HT-29 (cell line): ENCODE results near the gene PPP3R2. TPM values are rescaled to one million over a fixed set of nuclear protein-coding genes. Genes with fewer than 3 reads are reported as not detected.
"Not testable (repeated sequence)": the region's sequence is repeated elsewhere in the genome, so short reads cannot be mapped to it uniquely, and the experiment has no call there.

Experiments used
- DNase-seq: peaks from one replicate; pipeline ENCODE4 v3.0.0-alpha.2; 2015; ENCODE audit warnings: low spot score
- total RNA-seq: library from RNA; depleted of rRNA; stranded (reverse); fragments of >200 nt; shearing (Covaris generic); gene quantifications from 2 replicates; pipeline ENCODE4 v1.2.3, GENCODE V29; 2014

Gene PPP3R2
- total RNA-seq, 1 experiment from 2014 or later: not detected

GRCh38 chr9:101590074-101590473 lies 4.7 kb downstream of the PPP3R2 start:
- not testable (repeated sequence) for DNase-seq

GRCh38 chr9:101587332-101588043 lies 7.3 kb downstream of the PPP3R2 start:
- DNase-seq: no peak

GRCh38 chr9:101586651-101587050 lies 8.1 kb downstream of the PPP3R2 start:
- no peak for DNase-seq

- no peak for DNase-seq
These were observed 9.0 kb downstream of the PPP3R2 start for GRCh38 chr9:101585740-101586139.

GRCh38 chr9:101582553-101582952 lies 12.2 kb downstream of the PPP3R2 start:
- DNase-seq: no peak

- no peak for DNase-seq
These were observed 14.8 kb downstream of the PPP3R2 start for GRCh38 chr9:101579711-101580545.

GRCh38 chr9:101578378-101578777 lies 16.4 kb downstream of the PPP3R2 start:
- no peak for DNase-seq

- no peak for DNase-seq
These were observed 19.9 kb downstream of the PPP3R2 start for GRCh38 chr9:101574731-101575333.

GRCh38 chr9:101572316-101572715 lies 22.5 kb downstream of the PPP3R2 start:
- no peak for DNase-seq

- DNase-seq: no peak
These were observed 23.7 kb downstream of the PPP3R2 start for GRCh38 chr9:101571114-101571513.

- no peak for DNase-seq
These were observed 24.8 kb downstream of the PPP3R2 start for GRCh38 chr9:101569741-101570501.

- no peak for DNase-seq
These were observed 26.9 kb downstream of the PPP3R2 start for GRCh38 chr9:101567725-101568350.

GRCh38 chr9:101566904-101567724 lies 27.7 kb downstream of the PPP3R2 start:
- DNase-seq: peak; percentile 58

- no peak for DNase-seq
These were observed 30.5 kb downstream of the PPP3R2 start for GRCh38 chr9:101564252-101564651.

GRCh38 chr9:101562966-101563365 lies 31.8 kb downstream of the PPP3R2 start:
- no peak for DNase-seq

- DNase-seq: no peak
These were observed 33.0 kb downstream of the PPP3R2 start for GRCh38 chr9:101561740-101562139.

GRCh38 chr9:101549472-101550098 lies 45.2 kb downstream of the PPP3R2 start:
- not testable (repeated sequence) for DNase-seq

- no peak for DNase-seq
These were observed 51.6 kb downstream of the PPP3R2 start for GRCh38 chr9:101543098-101543735.
